RWPE2 (cell line): Measurements from ENCODE around the gene MYO5B.

Experiments
- ATAC-seq: fragments of 200-7000 bp; cut with Tn5 transposase; 3 replicates; pipeline ENCODE4 v1.9.1; 2021; ENCODE audit warnings: low read depth
- DNase-seq: peaks from one replicate; pipeline ENCODE4 v3.0.0-alpha.2; 2020; ENCODE audit warnings: low spot score
- H3K27ac ChIP-seq: fragments of 450-650 bp; 2 replicates; pipeline ENCODE4 v1.5.1; 2017; ENCODE audit warnings: mild to moderate bottlenecking; ENCODE audit not compliant: poor library complexity, severe bottlenecking
- H3K27me3 ChIP-seq: fragments of 250-450 bp; sonication (Bioruptor Pico); 2 replicates; pipeline ENCODE4 v1.5.1; 2021; ENCODE audit warnings: mild to moderate bottlenecking, moderate library complexity; ENCODE audit not compliant: insufficient read depth, poor library complexity, severe bottlenecking
- H3K36me3 ChIP-seq: fragments of 250-450 bp; sonication (Bioruptor Pico); 2 replicates; pipeline ENCODE4 v1.5.1; 2020; ENCODE audit warnings: low read depth, mild to moderate bottlenecking, moderate library complexity
- H3K4me1 ChIP-seq: fragments of 250-450 bp; sonication (Bioruptor Pico); 2 replicates; pipeline ENCODE4 v1.5.1; 2021; ENCODE audit warnings: mild to moderate bottlenecking, moderate library complexity; ENCODE audit not compliant: insufficient read depth, poor library complexity, severe bottlenecking
- H3K4me3 ChIP-seq: fragments of 250-450 bp; sonication (Bioruptor Pico); 2 replicates; pipeline ENCODE4 v1.5.1; 2021; ENCODE audit warnings: mild to moderate bottlenecking, moderate library complexity; ENCODE audit not compliant: severe bottlenecking
- H3K9me3 ChIP-seq: fragments of 250-450 bp; sonication (Bioruptor Pico); 2 replicates; pipeline ENCODE4 v1.5.1; 2021; ENCODE audit warnings: mild to moderate bottlenecking, moderate library complexity; ENCODE audit not compliant: severe bottlenecking
- TF ChIP-seq, protein P1 (sequence below): fragments of 450-650 bp; IDR thresholded peaks from one replicate; pipeline ENCODE4 v1.5.1; 2017; ENCODE audit warnings: mild to moderate bottlenecking, moderate library complexity; ENCODE audit not compliant: poor library complexity, severe bottlenecking

MYO5B gene

DNA sequence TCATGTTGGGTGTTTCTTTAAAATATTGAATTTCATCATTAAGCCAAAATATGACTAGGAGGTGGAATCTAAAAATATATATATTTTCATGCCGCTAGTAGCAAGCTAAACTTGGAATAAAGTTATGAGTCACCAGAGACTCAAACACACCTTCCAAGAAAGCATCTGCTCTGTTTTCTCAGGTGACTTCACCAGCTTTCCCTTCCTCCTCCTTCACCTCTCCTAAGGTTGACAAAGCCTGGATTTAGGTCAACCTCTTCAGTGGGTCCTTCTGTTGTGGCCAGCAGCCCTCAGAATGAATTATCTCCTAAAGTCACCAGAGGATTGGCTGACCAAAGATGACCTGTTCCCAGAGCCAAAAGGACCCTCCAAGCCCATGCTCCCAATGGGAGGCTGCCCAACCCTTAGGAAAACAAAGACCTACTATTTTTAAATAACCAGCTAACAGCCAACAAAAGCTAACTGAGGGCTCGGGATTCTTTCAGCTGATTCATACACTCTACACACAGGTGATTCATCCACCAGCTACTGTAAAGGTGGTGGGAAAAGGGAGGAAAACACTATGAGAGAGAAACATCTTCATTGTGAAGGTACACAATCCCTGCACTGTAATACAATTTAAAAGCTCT, 113.9 kb downstream of the MYO5B start:
- H3K9me3 ChIP-seq: no peaks in the 10 kb centered on the region
- ATAC-seq (peak; percentile 97), DNase-seq (no peak)
- no peaks in the 10 kb centered on the region for H3K36me3 ChIP-seq
- no peak overlapping the region for H3K4me3 ChIP-seq
- H3K27me3 ChIP-seq: no peaks in the 10 kb centered on the region
- peak overlapping the region; percentile 34 for H3K27ac ChIP-seq
- peaks cover 17% of the 10 kb centered on the region for H3K4me1 ChIP-seq
- TF ChIP-seq, protein P1, sequence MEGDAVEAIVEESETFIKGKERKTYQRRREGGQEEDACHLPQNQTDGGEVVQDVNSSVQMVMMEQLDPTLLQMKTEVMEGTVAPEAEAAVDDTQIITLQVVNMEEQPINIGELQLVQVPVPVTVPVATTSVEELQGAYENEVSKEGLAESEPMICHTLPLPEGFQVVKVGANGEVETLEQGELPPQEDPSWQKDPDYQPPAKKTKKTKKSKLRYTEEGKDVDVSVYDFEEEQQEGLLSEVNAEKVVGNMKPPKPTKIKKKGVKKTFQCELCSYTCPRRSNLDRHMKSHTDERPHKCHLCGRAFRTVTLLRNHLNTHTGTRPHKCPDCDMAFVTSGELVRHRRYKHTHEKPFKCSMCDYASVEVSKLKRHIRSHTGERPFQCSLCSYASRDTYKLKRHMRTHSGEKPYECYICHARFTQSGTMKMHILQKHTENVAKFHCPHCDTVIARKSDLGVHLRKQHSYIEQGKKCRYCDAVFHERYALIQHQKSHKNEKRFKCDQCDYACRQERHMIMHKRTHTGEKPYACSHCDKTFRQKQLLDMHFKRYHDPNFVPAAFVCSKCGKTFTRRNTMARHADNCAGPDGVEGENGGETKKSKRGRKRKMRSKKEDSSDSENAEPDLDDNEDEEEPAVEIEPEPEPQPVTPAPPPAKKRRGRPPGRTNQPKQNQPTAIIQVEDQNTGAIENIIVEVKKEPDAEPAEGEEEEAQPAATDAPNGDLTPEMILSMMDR: no peak

DNA sequence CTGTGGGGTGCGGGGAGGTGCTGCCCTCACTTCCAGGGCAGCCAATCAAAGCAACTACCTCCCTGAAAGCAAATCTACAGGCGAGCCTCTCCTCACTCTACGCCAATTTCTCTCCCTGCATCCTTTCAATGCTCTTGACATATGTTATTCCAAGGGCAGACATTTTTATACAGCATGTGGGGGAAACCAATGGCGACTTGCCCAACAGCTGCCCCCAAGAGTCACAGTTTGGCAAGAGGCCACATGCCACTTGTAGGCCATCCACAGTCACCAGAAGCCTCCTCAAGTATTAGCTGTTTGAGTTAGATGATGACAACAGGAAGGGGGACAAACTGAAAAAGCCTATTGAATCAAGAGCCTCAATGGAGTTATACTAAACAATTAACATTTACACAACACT, 114.6 kb downstream of the MYO5B start:
- ATAC-seq: no peak
- Histone ChIP-seq H3K27ac (peak overlapping the region; percentile 34), H3K4me3 (no peak overlapping the region), H3K36me3 (no peaks in the 10 kb centered on the region), H3K9me3 (no peaks in the 10 kb centered on the region), H3K27me3 (no peaks in the 10 kb centered on the region), H3K4me1 (peaks cover 17% of the 10 kb centered on the region)
- TF ChIP-seq, protein P1: no peak
- no peak for DNase-seq

DNA sequence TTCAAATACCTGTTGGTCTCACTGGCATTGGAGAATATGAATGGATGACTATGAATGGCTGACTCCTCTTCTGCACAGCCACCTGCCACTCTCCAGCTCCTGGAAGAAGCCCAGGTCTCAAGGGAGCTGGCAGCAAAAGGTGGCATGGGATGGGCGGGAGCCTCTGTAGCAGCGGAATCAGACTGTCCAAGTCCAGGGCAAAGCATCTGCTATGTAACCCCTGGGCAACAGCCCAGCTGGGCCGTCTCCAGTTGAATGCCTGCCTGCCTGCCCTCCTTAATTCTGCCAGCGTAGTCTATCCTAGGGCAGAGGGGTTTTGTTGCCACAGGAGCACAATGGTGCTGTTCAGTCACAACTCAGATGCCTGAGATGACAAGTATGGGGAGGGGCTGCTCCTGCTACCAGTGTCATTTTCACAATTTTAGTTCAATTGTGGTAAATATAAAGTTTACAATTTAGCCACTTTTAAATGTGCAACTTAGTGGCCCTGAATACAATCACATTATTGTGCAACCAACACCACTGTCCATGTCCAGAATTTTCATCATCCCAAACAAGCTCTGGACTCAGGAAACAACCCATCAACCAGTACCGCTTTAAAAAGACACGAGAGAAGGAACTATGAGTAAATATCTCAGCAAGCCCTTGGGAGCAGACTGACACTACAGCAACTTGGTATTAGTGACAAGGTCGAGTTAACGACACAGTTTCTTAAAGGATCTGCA, 115.2 kb downstream of the MYO5B start:
- TF ChIP-seq, protein P1: no peak

DNA sequence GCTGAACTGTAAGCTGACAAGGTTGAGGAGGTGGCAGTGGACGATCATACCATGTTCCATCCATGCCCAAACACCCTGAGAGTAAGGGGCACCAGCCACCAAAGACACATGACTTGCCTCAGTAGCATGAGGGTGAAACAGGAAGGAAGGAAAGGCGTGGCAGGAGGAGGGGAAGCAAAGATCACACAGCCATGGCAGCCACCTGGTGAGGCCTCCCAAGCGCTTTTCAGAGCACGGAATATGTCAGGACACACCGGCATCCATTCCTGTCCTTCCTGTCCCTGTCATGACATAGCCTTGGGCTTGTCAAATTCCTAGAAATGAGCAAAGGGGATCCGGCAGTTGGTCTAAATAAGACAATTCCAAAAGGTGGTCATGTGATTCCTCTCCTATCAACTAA, 118.7 kb downstream of the MYO5B start:
- no peaks in the 10 kb centered on the region for H3K9me3 ChIP-seq
- peaks cover 10% of the 10 kb centered on the region for H3K4me1 ChIP-seq
- H3K4me3 ChIP-seq: no peak overlapping the region
- TF ChIP-seq, protein P1: no peak
- no peaks in the 10 kb centered on the region for H3K36me3 ChIP-seq
- no peak for DNase-seq
- H3K27me3 ChIP-seq: no peaks in the 10 kb centered on the region
- ATAC-seq: no peak
- H3K27ac ChIP-seq: no peak overlapping the region

More for the DNA sequence above, 115.2 kb downstream of the MYO5B start:
- Histone ChIP-seq H3K4me1 (peaks cover 17% of the 10 kb centered on the region), H3K4me3 (no peak overlapping the region), H3K36me3 (no peaks in the 10 kb centered on the region), H3K27ac (no peak overlapping the region), H3K27me3 (no peaks in the 10 kb centered on the region), H3K9me3 (no peaks in the 10 kb centered on the region)
- DNase-seq: no peak
- no peak for ATAC-seq

DNA sequence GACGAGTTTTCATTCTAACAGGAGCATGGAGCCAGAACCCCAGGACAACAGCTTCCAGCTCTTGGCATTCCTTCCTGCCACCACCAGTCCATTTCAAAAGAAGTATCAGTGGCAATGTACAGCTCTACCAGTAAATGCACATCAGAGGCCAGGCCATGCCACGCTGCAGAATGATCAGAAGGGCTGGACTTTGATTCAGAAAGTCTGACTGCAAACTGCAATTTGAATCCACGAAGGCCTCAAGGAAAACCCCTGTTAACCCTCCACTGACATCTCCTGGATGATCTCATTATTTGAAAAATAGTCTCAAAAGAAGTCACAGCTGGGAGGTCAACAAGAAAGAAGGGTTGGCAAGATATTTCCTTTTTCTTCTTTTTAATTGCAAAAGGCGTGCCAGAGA, 119.2 kb downstream of the MYO5B start:
- Histone ChIP-seq H3K36me3 (no peaks in the 10 kb centered on the region), H3K4me1 (peaks cover 5% of the 10 kb centered on the region), H3K27me3 (no peaks in the 10 kb centered on the region), H3K4me3 (no peak overlapping the region), H3K9me3 (no peaks in the 10 kb centered on the region), H3K27ac (no peak overlapping the region)
- no peak for ATAC-seq
- DNase-seq: no peak
- TF ChIP-seq, protein P1: no peak
